H9 (cell line): ENCODE results near the gene C17orf107. TPM values are rescaled to one million over a fixed set of nuclear protein-coding genes. Genes with fewer than 3 reads are reported as not detected.

Experiments
- DNase-seq: peaks from one replicate; pipeline ENCODE4 v3.0.0-alpha.2; 2017
- H2AFZ ChIP-seq: one replicate; pipeline ENCODE4 v1.6.1; 2013; ENCODE audit warnings: mild to moderate bottlenecking, low read length, control low read depth, moderate library complexity
- H2AK5ac ChIP-seq: 2 replicates; pipeline ENCODE4 v1.6.1; 2013; ENCODE audit warnings: low read length, control low read depth, mixed read lengths; ENCODE audit not compliant: insufficient read length
- H2BK120ac ChIP-seq: one replicate; pipeline ENCODE4 v1.6.1; 2013; ENCODE audit warnings: low read depth, mild to moderate bottlenecking, low read length, control low read depth, inconsistent platforms; ENCODE audit not compliant: poor library complexity, severe bottlenecking
- H2BK12ac ChIP-seq: 2 replicates; pipeline ENCODE4 v1.6.1; 2013; ENCODE audit warnings: low read length, control low read depth, mixed read lengths, low read depth; ENCODE audit not compliant: insufficient read length
- H2BK15ac ChIP-seq: 2 replicates; pipeline ENCODE4 v1.6.1; 2013; ENCODE audit warnings: low read depth, low read length, control low read depth
- H2BK20ac ChIP-seq: one replicate; pipeline ENCODE4 v1.6.1; 2013; ENCODE audit warnings: low read depth, mild to moderate bottlenecking, low read length, control low read depth, inconsistent platforms; ENCODE audit not compliant: poor library complexity, severe bottlenecking
- H2BK5ac ChIP-seq: 2 replicates; pipeline ENCODE4 v1.6.1; 2013; ENCODE audit warnings: low read length, control low read depth, mixed read lengths; ENCODE audit not compliant: insufficient read length
- H3K14ac ChIP-seq: 2 replicates; pipeline ENCODE4 v1.6.1; 2013; ENCODE audit warnings: low read length, control low read depth; ENCODE audit not compliant: insufficient read depth
- H3K18ac ChIP-seq: 2 replicates; pipeline ENCODE4 v1.6.1; 2013; ENCODE audit warnings: low read depth, mild to moderate bottlenecking, mixed read lengths, low read length, control low read depth; ENCODE audit not compliant: insufficient read length
- H3K23ac ChIP-seq: 2 replicates; pipeline ENCODE4 v1.6.1; 2013; ENCODE audit warnings: low read length, control low read depth, mixed read lengths, low read depth; ENCODE audit not compliant: insufficient read length
- H3K23me2 ChIP-seq: 2 replicates; pipeline ENCODE4 v1.6.1; 2013; ENCODE audit warnings: low read depth, mild to moderate bottlenecking, mixed read lengths, low read length, control low read depth; ENCODE audit not compliant: insufficient read length, poor library complexity, severe bottlenecking
- H3K27ac ChIP-seq: 2 replicates; pipeline ENCODE4 v1.5.1; 2013; ENCODE audit warnings: low read length, control low read depth, mixed read lengths, low read depth; ENCODE audit not compliant: insufficient read length
- H3K27me3 ChIP-seq: 2 replicates; pipeline ENCODE4 v1.6.1; 2013; ENCODE audit warnings: low read length, control low read depth, inconsistent platforms; ENCODE audit not compliant: insufficient read depth
- H3K4ac ChIP-seq: 2 replicates; pipeline ENCODE4 v1.6.1; 2013; ENCODE audit warnings: low read depth, mild to moderate bottlenecking, control low read depth, inconsistent platforms, low read length, moderate library complexity
- H3K4me1 ChIP-seq: 2 replicates; pipeline ENCODE4 v1.6.1; 2013; ENCODE audit warnings: low read length, control low read depth, inconsistent platforms; ENCODE audit not compliant: insufficient read depth
- H3K4me2 ChIP-seq: 2 replicates; pipeline ENCODE4 v1.6.1; 2013; ENCODE audit warnings: low read length, control low read depth, mixed read lengths; ENCODE audit not compliant: insufficient read length, insufficient read depth
- H3K56ac ChIP-seq: 2 replicates; pipeline ENCODE4 v1.6.1; 2013; ENCODE audit warnings: low read depth, mild to moderate bottlenecking, mixed read lengths, low read length, control low read depth; ENCODE audit not compliant: insufficient read length
- H3K79me1 ChIP-seq: 2 replicates; pipeline ENCODE4 v1.6.1; 2013; ENCODE audit warnings: low read depth, mild to moderate bottlenecking, moderate library complexity, low read length, control low read depth, inconsistent platforms; ENCODE audit not compliant: insufficient read depth, poor library complexity, severe bottlenecking
- H3K79me2 ChIP-seq: 2 replicates; pipeline ENCODE4 v1.6.1; 2013; ENCODE audit warnings: low read length, control low read depth, inconsistent platforms; ENCODE audit not compliant: insufficient read depth
- H3K9ac ChIP-seq: 2 replicates; pipeline ENCODE4 v1.6.1; 2013; ENCODE audit warnings: low read length, control low read depth, mixed read lengths; ENCODE audit not compliant: insufficient read length; ENCODE audit errors: extremely low read depth
- H3K9me3 ChIP-seq: one replicate; pipeline ENCODE4 v1.6.1; 2013; ENCODE audit warnings: low read depth, low read length, inconsistent platforms; ENCODE audit not compliant: control insufficient read depth
- H3T11ph ChIP-seq: one replicate; pipeline ENCODE4 v1.6.1; 2013; ENCODE audit warnings: mild to moderate bottlenecking, low read length, control low read depth, inconsistent platforms
- H4K20me1 ChIP-seq: one replicate; pipeline ENCODE4 v1.6.1; 2013; ENCODE audit not compliant: control insufficient read depth, insufficient read length, insufficient read depth
- H4K5ac ChIP-seq: 2 replicates; pipeline ENCODE4 v1.6.1; 2013; ENCODE audit warnings: low read depth, mild to moderate bottlenecking, mixed read lengths, low read length, control low read depth; ENCODE audit not compliant: insufficient read length
- H4K8ac ChIP-seq: replicated peaks from 2 replicates; pipeline ENCODE4 v1.6.1; 2013; ENCODE audit warnings: low read length, control low read depth, mixed read lengths, low read depth; ENCODE audit not compliant: insufficient read length
- H4K91ac ChIP-seq: 2 replicates; pipeline ENCODE4 v1.6.1; 2013; ENCODE audit warnings: low read depth, mild to moderate bottlenecking, moderate library complexity, mixed read lengths, low read length, control low read depth; ENCODE audit not compliant: insufficient read length
- H3K27ac Mint-ChIP-seq, 3 experiments: 2 replicates in 2 of 3; 3 replicates in 1 of 3; pipeline ENCODE4 v1.8.0; 2020 to 2021; ENCODE audit warnings: mixed read lengths in 3 of 3, mild to moderate bottlenecking in 1 of 3, moderate library complexity in 1 of 3
- H3K27me3 Mint-ChIP-seq: 2 replicates; pipeline ENCODE4 v1.8.0; 2021; ENCODE audit warnings: low read depth, mild to moderate bottlenecking, moderate library complexity, mixed read lengths
- H3K36me3 Mint-ChIP-seq, 3 experiments: 2 replicates in 2 of 3; 3 replicates in 1 of 3; pipeline ENCODE4 v1.8.0; 2020 to 2021; ENCODE audit warnings: low read depth in 3 of 3, mixed read lengths in 3 of 3; ENCODE audit not compliant: insufficient read depth in 1 of 3
- H3K4me1 Mint-ChIP-seq, 2 experiments: 2 replicates each; pipeline ENCODE4 v1.8.0; 2020; ENCODE audit warnings: mixed read lengths in 2 of 2
- H3K4me3 Mint-ChIP-seq, 2 experiments: 2 replicates in 1 of 2; 3 replicates in 1 of 2; pipeline ENCODE4 v1.8.0; 2020 to 2021; ENCODE audit warnings: mild to moderate bottlenecking in 2 of 2, mixed read lengths in 2 of 2, moderate library complexity in 1 of 2
- H3K9me3 Mint-ChIP-seq, 2 experiments: 2 replicates in 1 of 2; 3 replicates in 1 of 2; pipeline ENCODE4 v1.8.0; 2020; ENCODE audit warnings: mild to moderate bottlenecking in 2 of 2, mixed read lengths in 2 of 2, moderate library complexity in 1 of 2
- WGBS: extraction: QIAGEN DNeasy Blood & Tissue Kit; methylation state at CpG from one replicate; pipeline ENCODE4 v1.1.7; 2013; ENCODE audit warnings: missing lambda C conversion rate, low lambda C conversion rate, mixed read lengths; ENCODE audit not compliant: insufficient read length; ENCODE audit errors: extremely low coverage; 5-methylcytosine and 5-hydroxymethylcytosine counted together
- total RNA-seq: library from RNA; stranded (reverse); gene quantifications from 2 replicates; pipeline ENCODE4 v1.2.1, GENCODE V29; 2021
- TF ChIP-seq, protein P1 (sequence below): fragments of 200-600 bp; sonication (generic); conservative IDR thresholded peaks from 3 replicates; pipeline ENCODE4 v1.8.0; 2021; ENCODE audit warnings: antibody characterized with exemption, mild to moderate bottlenecking

C17orf107 gene
- total RNA-seq, 1 experiment from 2014 or later, result 4.4 TPM

DNA sequence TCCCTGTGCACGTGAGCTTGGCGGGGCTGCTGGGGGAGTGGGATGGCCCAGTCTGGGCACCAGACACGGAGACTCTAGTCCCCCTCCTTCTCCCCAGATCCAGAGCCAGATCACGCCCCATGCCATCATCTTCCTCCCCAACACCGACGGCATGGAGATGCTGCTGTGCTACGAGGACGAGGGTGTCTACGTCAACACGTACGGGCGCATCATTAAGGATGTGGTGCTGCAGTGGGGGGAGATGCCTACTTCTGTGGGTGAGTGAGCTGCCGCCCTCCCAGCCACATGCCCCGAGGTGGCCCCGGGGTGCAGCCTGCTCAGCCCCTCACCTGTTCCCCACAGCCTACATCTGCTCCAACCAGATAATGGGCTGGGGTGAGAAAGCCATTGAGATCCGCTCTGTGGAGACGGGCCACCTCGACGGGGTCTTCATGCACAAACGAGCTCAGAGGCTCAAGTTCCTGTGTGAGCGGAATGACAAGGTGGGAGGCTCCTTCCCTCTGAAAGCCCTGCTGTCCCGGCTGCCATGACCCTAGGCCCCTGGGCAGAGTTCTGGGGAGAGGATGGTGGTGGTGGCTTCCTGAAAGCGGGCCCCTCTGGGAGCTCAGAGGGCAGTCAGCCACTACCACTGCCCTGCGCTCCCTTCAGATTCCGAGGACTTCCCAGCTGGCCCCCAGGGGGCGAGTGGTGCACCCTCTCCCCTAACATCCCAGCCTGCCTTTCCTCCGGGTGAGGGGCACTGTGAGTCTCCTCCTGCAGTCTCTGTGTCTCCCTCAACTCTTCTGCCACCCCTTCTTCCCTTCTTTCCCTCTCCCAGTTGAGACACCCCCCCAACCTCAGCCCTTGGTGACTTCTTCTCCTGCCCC, 2.8 kb upstream of the C17orf107 start:
- Histone ChIP-seq H2AK5ac (no peak overlapping the region), H3K9ac (no peak overlapping the region), H2BK12ac (no peak overlapping the region), H4K5ac (no peak overlapping the region), H4K8ac (no peak overlapping the region), H2BK120ac (no peak overlapping the region), H3K4ac (no peak overlapping the region), H2AFZ (no peak overlapping the region), H3K79me2 (no peaks in the 10 kb centered on the region), H3K4me1 (no peaks in the 10 kb centered on the region), H3T11ph (no peak overlapping the region), H2BK15ac (no peak overlapping the region), H2BK20ac (no peak overlapping the region), H3K14ac (no peak overlapping the region; the same call in 1 of the 2 replicates), H2BK5ac (no peak overlapping the region), H3K4me2 (no peak overlapping the region), H4K91ac (no peak overlapping the region), H3K56ac (no peak overlapping the region), H3K23me2 (peaks cover 12% of the 10 kb centered on the region), H4K20me1 (no peaks in the 10 kb centered on the region), H3K9me3 (no peaks in the 10 kb centered on the region), H3K27me3 (no peaks in the 10 kb centered on the region), H3K23ac (no peak overlapping the region), H3K27ac (no peak overlapping the region), H3K79me1 (no peaks in the 10 kb centered on the region), H3K18ac (no peak overlapping the region)
- Mint-ChIP-seq H3K27ac (peak overlapping the region in 2 of 3 experiments; percentile 19 to 76; a peak in 1 of 7 replicates), H3K36me3 (peaks cover 8 to 39% (median 36%) of the 10 kb centered on the region in 3 experiments; a peak in 6 of 7 replicates), H3K27me3 (no peaks in the 10 kb centered on the region), H3K4me1 (peaks cover 4 to 24% of the 10 kb centered on the region in 2 experiments), H3K4me3 (no peak overlapping the region), H3K9me3 (no peaks in the 10 kb centered on the region)
- TF ChIP-seq, protein P1, sequence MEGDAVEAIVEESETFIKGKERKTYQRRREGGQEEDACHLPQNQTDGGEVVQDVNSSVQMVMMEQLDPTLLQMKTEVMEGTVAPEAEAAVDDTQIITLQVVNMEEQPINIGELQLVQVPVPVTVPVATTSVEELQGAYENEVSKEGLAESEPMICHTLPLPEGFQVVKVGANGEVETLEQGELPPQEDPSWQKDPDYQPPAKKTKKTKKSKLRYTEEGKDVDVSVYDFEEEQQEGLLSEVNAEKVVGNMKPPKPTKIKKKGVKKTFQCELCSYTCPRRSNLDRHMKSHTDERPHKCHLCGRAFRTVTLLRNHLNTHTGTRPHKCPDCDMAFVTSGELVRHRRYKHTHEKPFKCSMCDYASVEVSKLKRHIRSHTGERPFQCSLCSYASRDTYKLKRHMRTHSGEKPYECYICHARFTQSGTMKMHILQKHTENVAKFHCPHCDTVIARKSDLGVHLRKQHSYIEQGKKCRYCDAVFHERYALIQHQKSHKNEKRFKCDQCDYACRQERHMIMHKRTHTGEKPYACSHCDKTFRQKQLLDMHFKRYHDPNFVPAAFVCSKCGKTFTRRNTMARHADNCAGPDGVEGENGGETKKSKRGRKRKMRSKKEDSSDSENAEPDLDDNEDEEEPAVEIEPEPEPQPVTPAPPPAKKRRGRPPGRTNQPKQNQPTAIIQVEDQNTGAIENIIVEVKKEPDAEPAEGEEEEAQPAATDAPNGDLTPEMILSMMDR, result no peak
- no CpG with 5 or more reads among the region's 27 CpGs for WGBS
- peak; percentile 32 for DNase-seq
